GM19193 (cell line): ENCODE data around the gene ARHGAP8.

Experiments
- POLR2A ChIP-seq: IDR thresholded peaks from 4 replicates; pipeline ENCODE4 v1.6.1; 2011; ENCODE audit not compliant: insufficient read depth, insufficient read length; ENCODE audit errors: extremely low read depth

The ARHGAP8 gene

DNA sequence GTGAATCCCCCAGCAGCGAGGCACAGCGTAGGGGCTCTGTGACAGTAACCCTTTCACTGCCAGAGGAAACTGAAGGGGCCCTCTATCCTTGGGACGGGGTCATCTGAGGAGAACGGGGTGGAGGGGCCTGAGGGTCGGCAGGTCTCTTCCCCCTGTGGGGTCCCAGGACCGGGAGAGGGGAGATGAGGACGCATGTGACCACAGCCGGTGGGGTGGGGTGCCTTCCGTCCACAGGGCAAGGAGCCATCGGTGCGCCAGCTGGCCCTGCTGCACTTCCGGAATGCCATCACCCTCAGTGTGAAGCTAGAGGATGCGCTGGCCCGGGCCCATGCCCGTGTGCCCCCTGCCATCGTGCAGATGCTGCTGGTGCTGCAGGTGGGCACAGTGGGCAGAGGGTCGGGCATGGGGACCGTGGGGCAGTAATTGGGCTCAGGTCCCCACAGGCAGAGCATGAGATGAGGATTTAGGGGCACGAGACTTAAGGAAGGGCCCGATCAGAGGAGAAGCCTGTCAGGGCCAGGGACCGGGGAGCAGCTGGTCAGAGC is 20.3 kb upstream of the ARHGAP8 start:
- TF ChIP-seq POLR2A, result no peak

- TF ChIP-seq POLR2A, result no peak
Measured at GRCh38 chr22:44732661-44733060, 19.7 kb upstream of the ARHGAP8 start.

DNA sequence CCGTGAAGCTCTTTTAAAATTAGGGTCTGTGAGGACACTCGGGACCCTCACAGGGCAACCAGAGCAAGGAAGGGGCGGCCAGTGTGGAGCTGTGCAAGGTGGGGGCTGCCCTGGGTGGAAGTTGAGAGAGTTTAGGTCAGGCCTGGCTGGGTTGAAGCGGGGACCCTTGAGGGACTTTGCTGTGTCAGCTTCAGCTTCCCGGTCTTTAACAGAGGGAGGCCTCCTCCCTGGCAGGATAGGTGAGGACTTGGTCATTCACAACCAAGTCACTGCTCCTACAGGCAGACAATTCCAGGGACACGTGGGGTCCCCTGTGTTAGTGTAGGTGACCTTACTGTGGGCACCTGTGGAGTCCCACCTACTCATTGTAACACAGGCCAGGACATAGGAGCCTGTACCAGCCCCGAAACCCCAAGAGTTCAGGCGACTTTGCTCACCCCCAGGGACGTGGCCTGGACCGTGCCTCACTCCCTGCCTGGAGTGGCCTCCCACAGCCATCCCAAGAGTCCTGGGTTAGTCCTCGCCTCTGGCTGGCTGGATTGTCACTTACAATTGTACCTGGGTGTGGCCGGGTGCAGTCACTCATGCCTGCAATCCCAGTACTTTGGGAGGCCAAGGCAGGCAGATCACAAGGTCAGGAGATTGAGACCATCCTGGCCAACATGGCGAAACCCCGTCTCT is 18.8 kb upstream of the ARHGAP8 start:
- TF ChIP-seq POLR2A, result no peak

- TF ChIP-seq POLR2A, result no peak
Measured at GRCh38 chr22:44734278-44734677, 18.1 kb upstream of the ARHGAP8 start.

DNA sequence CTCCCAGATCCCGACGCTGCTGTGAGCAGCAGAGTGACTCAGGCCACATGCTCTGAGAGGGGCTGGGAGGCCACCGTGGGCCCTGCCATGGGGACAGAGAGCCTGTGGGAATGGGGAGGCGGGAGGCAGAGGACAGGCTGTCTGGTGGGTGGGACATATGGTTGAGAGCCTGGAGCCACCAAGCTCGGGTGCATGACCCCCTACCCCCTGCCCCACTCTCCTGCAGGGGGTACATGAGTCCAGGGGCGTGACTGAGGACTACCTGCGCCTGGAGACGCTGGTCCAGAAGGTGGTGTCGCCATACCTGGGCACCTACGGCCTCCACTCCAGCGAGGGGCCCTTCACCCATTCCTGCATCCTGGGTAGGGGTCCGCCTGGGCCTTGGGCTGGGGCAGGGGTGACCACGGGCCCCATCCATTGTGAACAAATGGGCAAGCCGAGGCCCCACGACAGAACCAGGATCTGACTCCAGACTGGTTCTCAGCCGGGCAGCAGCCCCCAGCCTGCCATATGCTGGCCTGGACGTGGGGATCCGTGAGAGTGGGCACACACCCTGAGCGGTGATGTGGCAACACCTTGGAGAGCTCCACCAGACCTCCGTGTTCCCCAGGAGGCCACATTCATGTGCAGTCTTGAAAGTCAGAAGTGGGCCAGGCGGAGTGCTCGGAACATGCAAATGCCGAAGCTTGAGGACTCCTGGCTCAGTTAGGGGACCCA is 17.4 kb upstream of the ARHGAP8 start:
- no peak for TF ChIP-seq POLR2A

DNA sequence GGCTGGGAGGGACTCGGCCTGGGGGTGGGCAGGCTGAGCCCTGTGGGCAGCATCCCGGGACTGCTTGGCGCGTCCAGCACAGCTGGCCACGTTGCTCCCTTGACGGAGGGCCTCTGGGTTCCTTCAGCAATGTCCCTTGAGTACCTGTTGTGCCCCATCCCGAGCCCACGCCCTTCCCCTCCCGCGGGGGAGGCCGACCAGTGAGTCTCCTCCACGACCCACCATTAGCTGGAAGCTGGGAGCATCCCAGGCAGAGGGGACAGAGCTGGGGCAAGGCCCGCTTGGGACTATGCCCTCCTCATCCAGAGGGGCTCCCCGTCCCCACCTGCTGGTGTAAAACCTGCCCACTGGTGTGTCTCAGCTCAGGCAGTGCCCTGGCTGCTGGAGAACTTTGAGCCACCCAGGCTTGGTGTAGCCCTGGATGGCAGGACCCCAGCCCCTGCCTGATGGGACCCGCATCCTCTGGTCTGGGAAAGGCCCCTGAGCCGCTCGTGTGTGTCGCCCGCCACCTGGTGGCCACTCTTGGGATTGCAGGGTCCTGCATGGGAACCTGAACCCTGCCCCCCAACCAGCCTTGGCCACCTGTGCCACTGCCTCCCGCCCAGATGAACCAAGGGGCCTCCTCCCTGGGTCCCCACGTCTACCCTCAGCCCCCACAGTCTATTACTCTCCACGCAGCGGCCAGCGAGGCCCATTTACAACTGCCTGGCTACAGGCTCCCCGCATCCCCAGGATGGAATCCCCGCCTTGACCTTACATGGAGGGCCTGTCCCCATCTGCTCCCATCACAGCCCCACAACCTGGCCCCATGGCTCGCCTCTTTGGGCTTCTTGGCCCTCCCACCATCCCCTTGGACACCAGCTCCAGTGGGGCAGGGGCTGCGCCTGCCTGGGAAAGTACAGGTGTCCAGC is 16.6 kb upstream of the ARHGAP8 start:
- TF ChIP-seq POLR2A, result no peak

DNA sequence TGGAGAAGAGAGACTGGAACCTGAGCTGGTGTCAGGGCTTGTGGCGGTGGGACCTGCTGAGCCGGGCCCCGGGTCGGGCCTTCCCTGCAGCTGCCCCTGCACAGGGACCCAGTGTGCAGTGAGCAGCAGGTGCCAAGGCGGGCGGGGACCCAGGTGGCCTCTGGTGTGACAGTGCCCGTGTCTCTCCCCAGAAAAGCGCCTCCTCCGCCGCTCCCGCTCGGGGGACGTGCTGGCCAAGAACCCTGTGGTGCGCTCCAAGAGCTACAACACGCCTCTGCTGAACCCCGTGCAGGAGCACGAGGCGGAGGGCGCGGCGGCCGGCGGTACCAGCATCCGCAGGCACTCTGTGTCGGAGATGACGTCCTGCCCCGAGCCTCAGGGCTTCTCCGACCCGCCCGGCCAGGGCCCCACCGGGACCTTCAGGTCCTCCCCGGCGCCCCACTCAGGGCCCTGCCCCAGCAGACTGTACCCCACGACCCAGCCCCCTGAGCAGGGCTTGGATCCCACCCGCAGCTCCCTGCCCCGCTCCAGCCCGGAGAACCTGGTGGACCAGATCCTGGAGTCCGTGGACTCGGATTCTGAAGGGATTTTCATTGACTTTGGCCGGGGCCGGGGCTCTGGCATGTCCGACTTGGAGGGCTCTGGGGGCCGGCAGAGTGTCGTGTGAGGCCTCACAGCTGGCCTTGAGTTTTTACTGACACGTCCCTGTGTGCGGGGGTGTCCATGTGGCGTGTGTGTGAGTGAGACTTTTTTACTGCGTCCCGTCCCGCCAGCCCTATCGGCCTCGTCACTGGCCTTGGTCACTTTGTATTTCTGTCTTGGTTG is 15.6 kb upstream of the ARHGAP8 start:
- no peak for TF ChIP-seq POLR2A

- TF ChIP-seq POLR2A, result no peak
Measured at GRCh38 chr22:44737406-44738346, 14.7 kb upstream of the ARHGAP8 start.

DNA sequence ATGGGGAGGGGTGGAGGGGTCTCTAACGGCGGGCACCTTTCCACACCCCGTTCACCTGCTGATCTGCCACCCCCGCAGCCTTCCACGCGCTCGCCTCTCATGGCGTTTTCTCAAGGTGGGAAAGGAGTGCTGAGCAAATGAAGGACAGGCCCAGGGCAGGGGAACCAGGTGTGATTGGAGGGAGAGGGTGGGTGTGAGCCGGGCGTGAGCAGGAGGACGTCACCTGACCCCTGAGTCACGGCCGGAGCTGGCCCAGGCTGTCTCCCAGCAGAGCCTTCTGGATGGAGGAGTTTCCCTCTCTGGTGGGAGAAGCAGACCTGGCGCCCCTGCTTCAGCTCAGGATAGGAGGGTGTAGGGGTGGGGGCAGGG is 14.0 kb upstream of the ARHGAP8 start:
- TF ChIP-seq POLR2A, result no peak

GRCh38 chr22:44739024-44739423 is 13.4 kb upstream of the ARHGAP8 start:
- no peak for TF ChIP-seq POLR2A

- TF ChIP-seq POLR2A, result no peak
Measured at GRCh38 chr22:44740307-44740706, 12.1 kb upstream of the ARHGAP8 start.

GRCh38 chr22:44741929-44742328 is 10.4 kb upstream of the ARHGAP8 start:
- no peak for TF ChIP-seq POLR2A

DNA sequence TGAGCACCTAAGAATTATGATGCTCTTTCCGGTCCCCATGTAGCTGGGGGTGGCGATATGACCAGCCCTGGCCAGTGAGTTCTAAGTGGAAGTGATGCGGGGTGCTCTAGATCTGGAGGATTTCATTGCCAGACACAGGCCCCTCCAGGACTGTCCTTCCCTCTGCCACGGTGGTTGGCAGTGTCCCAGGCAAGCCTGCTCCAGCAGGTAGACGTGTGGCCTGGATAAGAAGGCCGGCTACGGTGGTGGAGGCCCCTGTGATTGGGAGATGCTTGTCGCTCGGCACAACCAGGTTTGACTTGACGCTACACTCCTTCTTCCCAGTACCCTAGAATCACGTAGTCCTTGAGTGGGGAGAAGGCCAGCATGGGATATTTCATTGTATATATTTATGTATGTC is 9.1 kb upstream of the ARHGAP8 start:
- no peak for TF ChIP-seq POLR2A
